OCI-LY7 (cell line): ENCODE measurements around the gene AHNAK2. TPM values are rescaled to one million over a fixed set of nuclear protein-coding genes. Genes with fewer than 3 reads are reported as not detected.

Source experiments
- BruUV-seq: library from RNA; stranded (reverse); fragments of 400-500 nt; replicated peaks from 2 replicates; lab custom pipeline; 2021; lab: Mats Ljungman, UMichigan
- CTCF ChIA-PET: fragments of 300-600 bp; sonication (Branson Sonifier 250); formaldehyde crosslinking; loops from one replicate; lab custom pipeline; 2022; ENCODE audit warnings: antibody characterized with exemption; ENCODE audit not compliant: unreplicated experiment; lab: Charles Lee
- POLR2A ChIA-PET: fragments of 300-600 bp; sonication (Branson Sonifier 250); formaldehyde crosslinking; loops from one replicate; lab custom pipeline; 2022; ENCODE audit warnings: antibody characterized with exemption; lab: Charles Lee
- DNase-seq: peaks from one replicate; pipeline ENCODE4 v3.0.0-alpha.2; 2015; ENCODE audit warnings: low spot score
- H2AFZ ChIP-seq: fragments of 200-600 bp; sonication (generic), shearing (Covaris generic); 2 replicates; pipeline ENCODE4 v1.6.1; 2014; ENCODE audit warnings: mild to moderate bottlenecking, antibody characterized with exemption, low read length, moderate library complexity
- H3K27ac ChIP-seq: fragments of 200-600 bp; sonication (generic); 2 replicates; pipeline ENCODE4 v1.5.1; 2014; ENCODE audit warnings: mixed run types, low read depth, mild to moderate bottlenecking, moderate library complexity, low read length, inconsistent platforms; ENCODE audit not compliant: poor library complexity, severe bottlenecking
- H3K36me3 ChIP-seq: fragments of 200-600 bp; sonication (generic); 2 replicates; pipeline ENCODE4 v1.6.1; 2014; ENCODE audit warnings: mild to moderate bottlenecking, antibody characterized with exemption, low read length, moderate library complexity, mixed read lengths; ENCODE audit not compliant: insufficient read depth
- H3K4me1 ChIP-seq: fragments of 200-600 bp; sonication (generic); 2 replicates; pipeline ENCODE4 v1.5.1; 2014; ENCODE audit warnings: mild to moderate bottlenecking, low read length; ENCODE audit not compliant: insufficient read depth, poor library complexity, severe bottlenecking
- H3K4me2 ChIP-seq: fragments of 200-600 bp; sonication (generic); 2 replicates; pipeline ENCODE4 v1.6.1; 2014; ENCODE audit warnings: mild to moderate bottlenecking, low read length
- H3K4me3 ChIP-seq: fragments of 200-600 bp; sonication (generic); 2 replicates; pipeline ENCODE4 v1.5.1; 2014; ENCODE audit warnings: mild to moderate bottlenecking, low read depth, low read length; ENCODE audit not compliant: poor library complexity, severe bottlenecking
- H3K79me2 ChIP-seq: fragments of 200-600 bp; sonication (generic); 2 replicates; pipeline ENCODE4 v1.6.1; 2016; ENCODE audit warnings: low read depth, mild to moderate bottlenecking, low read length, moderate library complexity, mixed read lengths; ENCODE audit not compliant: insufficient read depth
- H3K9me2 ChIP-seq: fragments of 200-600 bp; sonication (generic); 2 replicates; pipeline ENCODE4 v1.6.1; 2016; ENCODE audit warnings: mild to moderate bottlenecking, low read length, mixed read lengths; ENCODE audit not compliant: insufficient read depth
- H3K9me3 ChIP-seq: fragments of 200-600 bp; sonication (generic); 2 replicates; pipeline ENCODE4 v1.6.1; 2014; ENCODE audit warnings: mild to moderate bottlenecking, mixed run types, low read length, mixed read lengths
- H4K20me1 ChIP-seq: fragments of 200-600 bp; sonication (generic); 2 replicates; pipeline ENCODE4 v1.6.1; 2014; ENCODE audit warnings: mild to moderate bottlenecking, antibody characterized with exemption, low read length, moderate library complexity, mixed read lengths; ENCODE audit not compliant: insufficient read depth
- EZH2phosphoT487 ChIP-seq: fragments of 200-600 bp; sonication (generic); IDR thresholded peaks from 2 replicates; pipeline ENCODE4 v1.6.1; 2018; ENCODE audit warnings: low read depth, borderline replicate concordance, mild to moderate bottlenecking, mixed run types, antibody characterized with exemption, low read length, moderate library complexity, mixed read lengths
- intact Hi-C: fragments of 100-400 bp; cut with micrococcal nuclease; formaldehyde crosslinking; loops from one replicate; pipeline ENCODE4 v1.10.0; 2022; ENCODE audit not compliant: unreplicated experiment
- total RNA-seq, 2 experiments: library from RNA; depleted of rRNA in 1 of 2; stranded (reverse); fragments of >200 nt in 1 of 2; shearing (Covaris generic) in 1 of 2; gene quantifications; 2 replicates each; pipeline ENCODE4 v1.2.3, GENCODE V29; 2014 to 2022
- TF ChIP-seq, protein P1 (sequence below): fragments of 200-600 bp; sonication (generic); conservative IDR thresholded peaks from 2 replicates; pipeline ENCODE4 v1.5.1; 2014; ENCODE audit warnings: mild to moderate bottlenecking, antibody characterized with exemption, low read length, moderate library complexity, mixed read lengths

AHNAK2 gene
- total RNA-seq, 2 experiments from 2014 or later = 0.61 TPM; not detected in 1

DNA sequence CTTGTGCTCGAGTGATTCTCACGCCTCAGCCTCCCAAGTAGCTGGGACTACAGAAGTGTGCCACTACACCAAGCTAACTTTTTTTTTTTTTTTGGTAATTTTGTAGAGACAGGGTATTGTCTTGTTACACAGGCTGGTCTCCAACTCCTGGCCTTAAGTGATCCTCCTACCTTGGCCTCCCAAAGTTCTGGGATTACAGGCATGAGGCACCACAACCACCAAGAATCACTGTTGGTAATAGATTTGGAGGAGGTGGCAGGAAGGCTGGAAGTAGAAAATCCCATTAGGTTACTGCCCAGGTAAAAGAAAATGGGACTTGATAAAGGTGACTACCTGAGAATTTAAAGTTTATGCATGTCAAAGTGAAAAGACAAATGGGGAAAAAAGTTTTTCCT is 44.1 kb upstream of the AHNAK2 start:
- Histone ChIP-seq H3K36me3 (peaks cover 34% of the 10 kb centered on the region), H3K4me3 (peak overlapping the region; percentile 85), H3K9me3 (no peaks in the 10 kb centered on the region), H3K4me2 (peak overlapping the region; percentile 93), H2AFZ (peak overlapping the region; percentile 90; the same call in 1 of the 2 replicates), H4K20me1 (peaks cover 26% of the 10 kb centered on the region), H3K27ac (peak overlapping the region; percentile 79), H3K9me2 (no peaks in the 10 kb centered on the region), H3K79me2 (peaks cover 50% of the 10 kb centered on the region), H3K4me1 (peaks cover 48% of the 10 kb centered on the region)
- TF ChIP-seq, protein P1, sequence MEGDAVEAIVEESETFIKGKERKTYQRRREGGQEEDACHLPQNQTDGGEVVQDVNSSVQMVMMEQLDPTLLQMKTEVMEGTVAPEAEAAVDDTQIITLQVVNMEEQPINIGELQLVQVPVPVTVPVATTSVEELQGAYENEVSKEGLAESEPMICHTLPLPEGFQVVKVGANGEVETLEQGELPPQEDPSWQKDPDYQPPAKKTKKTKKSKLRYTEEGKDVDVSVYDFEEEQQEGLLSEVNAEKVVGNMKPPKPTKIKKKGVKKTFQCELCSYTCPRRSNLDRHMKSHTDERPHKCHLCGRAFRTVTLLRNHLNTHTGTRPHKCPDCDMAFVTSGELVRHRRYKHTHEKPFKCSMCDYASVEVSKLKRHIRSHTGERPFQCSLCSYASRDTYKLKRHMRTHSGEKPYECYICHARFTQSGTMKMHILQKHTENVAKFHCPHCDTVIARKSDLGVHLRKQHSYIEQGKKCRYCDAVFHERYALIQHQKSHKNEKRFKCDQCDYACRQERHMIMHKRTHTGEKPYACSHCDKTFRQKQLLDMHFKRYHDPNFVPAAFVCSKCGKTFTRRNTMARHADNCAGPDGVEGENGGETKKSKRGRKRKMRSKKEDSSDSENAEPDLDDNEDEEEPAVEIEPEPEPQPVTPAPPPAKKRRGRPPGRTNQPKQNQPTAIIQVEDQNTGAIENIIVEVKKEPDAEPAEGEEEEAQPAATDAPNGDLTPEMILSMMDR = no peak
- TF ChIP-seq EZH2phosphoT487 = no peak
- DNase-seq = no peak
- intact Hi-C loops = loop anchor here (10.0 kb wide), 1 partner anchor 267 kb away; the partner anchor contains the start of gene SIVA1
- BruUV-seq = no TSS peak
- ChIA-PET CTCF (no interaction called here), POLR2A (no interaction called here)

DNA sequence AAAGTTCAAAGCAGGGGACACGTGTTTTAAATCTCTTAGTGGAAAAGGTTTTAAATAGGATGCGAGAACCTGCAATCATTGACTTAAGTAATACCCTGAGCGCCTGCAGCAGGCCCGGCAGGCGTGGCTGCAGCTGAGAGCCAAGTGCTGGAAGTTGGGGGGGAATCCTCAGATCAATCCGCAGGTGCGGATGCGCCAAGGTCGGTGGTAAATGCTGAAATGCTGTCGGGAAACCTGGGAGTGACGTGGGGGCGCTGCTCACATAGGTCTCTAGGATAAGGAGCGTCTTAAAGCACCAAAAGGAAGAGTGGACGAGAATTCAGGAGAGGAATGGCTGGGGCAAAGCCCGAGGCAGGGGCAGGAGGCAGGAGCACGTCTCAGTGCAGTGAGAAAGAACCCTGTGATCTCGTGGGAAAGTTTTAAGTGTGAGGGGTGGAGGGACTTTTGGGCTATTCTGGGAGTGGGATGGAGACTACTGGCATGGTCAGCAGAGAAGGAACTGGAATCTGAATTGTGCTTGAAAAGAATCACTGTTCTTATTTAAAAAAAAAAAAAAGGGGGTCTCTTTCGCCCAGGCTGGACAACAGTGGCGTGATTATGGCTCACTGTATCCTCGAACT is 43.6 kb upstream of the AHNAK2 start:
- Histone ChIP-seq H3K9me2 (no peaks in the 10 kb centered on the region), H3K79me2 (peaks cover 55% of the 10 kb centered on the region), H3K36me3 (peaks cover 39% of the 10 kb centered on the region), H3K4me3 (peak overlapping the region; percentile 85), H3K4me2 (peak overlapping the region; percentile 93), H3K4me1 (peaks cover 48% of the 10 kb centered on the region), H3K9me3 (no peaks in the 10 kb centered on the region), H3K27ac (peak overlapping the region; percentile 79), H4K20me1 (peaks cover 28% of the 10 kb centered on the region), H2AFZ (peak overlapping the region; percentile 90)
- BruUV-seq = TSS peak; percentile 93
- peak; percentile 64 for DNase-seq
- CTCF ChIA-PET = no interaction called here
- intact Hi-C loops = loop anchor here (2.0 to 10.0 kb wide), 2 partner anchors 23 to 267 kb away; partner anchors contain the start of gene SIVA1
- no peak for TF ChIP-seq EZH2phosphoT487
- TF ChIP-seq, protein P1 = peak; percentile 80
- POLR2A ChIA-PET = no interaction called here
